Gastrocnemius medialis (tissue), 4 donors: Measurements from ENCODE around the gene RSPO3. TPM values are rescaled to one million over a fixed set of nuclear protein-coding genes. Genes with fewer than 3 reads are reported as not detected.
A peak's percentile ranks its signal among the peaks of the same experiment; 100 is the strongest.

Source experiments
- ATAC-seq, 2 donors: fragments of 150-250 bp; one replicate each; pipeline ENCODE4 v1.9.1; 2016
- DNase-seq, 2 donors: peaks; one replicate each; pipeline ENCODE4 v3.0.0-alpha.2; 2019
- H3K27ac ChIP-seq, 4 donors: fragments of 200-600 bp; sonication (generic); 1 replicate in 1 of 4; 2 replicates in 3 of 4; pipeline ENCODE4 v1.5.1; 2016 to 2018; ENCODE audit warnings: mild to moderate bottlenecking in 2 of 4, moderate library complexity in 1 of 4
- H3K27me3 ChIP-seq, 3 donors: fragments of 200-600 bp; sonication (generic) in 2 of 3; 1 replicate in 1 of 3; 2 replicates in 2 of 3; pipeline versions ENCODE4 v1.5.1 to v1.6.0; 2016 to 2019; ENCODE audit warnings: mild to moderate bottlenecking in 1 of 3, moderate library complexity in 1 of 3
- H3K36me3 ChIP-seq, 2 donors: fragments of 200-600 bp; sonication (generic) in 1 of 2; one replicate each; pipeline ENCODE4 v1.5.1; 2017 to 2018
- H3K4me1 ChIP-seq, 2 donors: fragments of 200-600 bp; sonication (generic) in 1 of 2; one replicate each; pipeline ENCODE4 v1.5.1; 2016 to 2017; ENCODE audit warnings: mild to moderate bottlenecking in 2 of 2
- H3K4me3 ChIP-seq, 4 donors: fragments of 200-600 bp; sonication (generic) in 3 of 4; 1 replicate in 1 of 4; 2 replicates in 3 of 4; pipeline ENCODE4 v1.5.1; 2016 to 2019; ENCODE audit warnings: mild to moderate bottlenecking in 2 of 4
- H3K9me3 ChIP-seq, 3 donors: fragments of 200-600 bp; sonication (generic) in 2 of 3; 1 replicate in 1 of 3; 2 replicates in 2 of 3; pipeline ENCODE4 v1.5.1; 2016 to 2019
- CTCF ChIP-seq, 5 experiments: fragments of 450-650 bp in 3 of 5; fragments of 200-600 bp in 2 of 5; sonication (generic) in 2 of 5; IDR thresholded peaks in 4 of 5; conservative IDR thresholded peaks in 1 of 5; 1 replicate in 4 of 5; 2 replicates in 1 of 5; pipeline ENCODE4 v1.5.1; 2016 to 2019; ENCODE audit warnings: antibody characterized with exemption in 5 of 5, mild to moderate bottlenecking in 3 of 5, moderate library complexity in 3 of 5
- POLR2A ChIP-seq, 2 donors: fragments of 450-650 bp; IDR thresholded peaks; one replicate each; pipeline ENCODE4 v1.6.1; 2017; ENCODE audit warnings: antibody characterized with exemption in 2 of 2, mild to moderate bottlenecking in 2 of 2, moderate library complexity in 2 of 2
- in situ Hi-C, 4 donors: fragments of 200-750 bp; cut with MboI; loops; one replicate each; pipeline versions ENCODE4 v1.15.0 to v1.8.0; 2017; ENCODE audit warnings: low sequenced_read_pairs in 4 of 4
- intact Hi-C: fragments of 100-400 bp; cut with DNase I; formaldehyde crosslinking; loops from one replicate; pipeline ENCODE4 v1.15.1; 2023; ENCODE audit warnings: low total_unique reads
- total RNA-seq, 4 donors: library from RNA; depleted of rRNA; stranded (reverse); fragments of >200 nt; gene quantifications; one replicate each; pipeline versions ENCODE4 v1.1.0 to v1.2.3, GENCODE V29; 2016

The RSPO3 gene
- total RNA-seq, 4 donors from 2014 or later, result 4.8 to 30.5 (median 7.2) TPM

GRCh38 chr6:127177923-127178231 lies 59.4 kb downstream of the RSPO3 start:
- in situ Hi-C loops (loop anchor here in 1 of 4 donors (25.0 kb wide), 2 partner anchors 284 to 366 kb away; partner anchors contain the start of gene KIAA0408), intact Hi-C loops (no loop called here)
- TF ChIP-seq CTCF (IDR thresholded peaks at IDR 0.05 in 4 of 5, conservative IDR thresholded peaks at IDR 0.05 in 1 of 5) (no peak), POLR2A (IDR thresholded peaks at IDR 0.05) (no peak)
- Histone ChIP-seq H3K9me3 (no peaks in the 10 kb centered on the region), H3K4me3 (no peak overlapping the region), H3K27ac (peak overlapping the region in 2 of 4 donors; percentile 37 to 47), H3K4me1 (peaks cover 15 to 23% of the 10 kb centered on the region in 2 donors), H3K27me3 (no peaks in the 10 kb centered on the region), H3K36me3 (no peaks in the 10 kb centered on the region)
- DNase-seq, result no peak
- no peak for ATAC-seq

GRCh38 chr6:127178746-127179145 lies 60.3 kb downstream of the RSPO3 start:
- Histone ChIP-seq H3K4me3 (no peak overlapping the region), H3K9me3 (no peaks in the 10 kb centered on the region), H3K27ac (no peak overlapping the region), H3K4me1 (peaks cover 15 to 19% of the 10 kb centered on the region in 2 donors), H3K36me3 (no peaks in the 10 kb centered on the region), H3K27me3 (no peaks in the 10 kb centered on the region)
- DNase-seq, result no peak
- no peak for ATAC-seq
- in situ Hi-C loops (loop anchor here in 1 of 4 donors (25.0 kb wide), 2 partner anchors 284 to 366 kb away; partner anchors contain the start of gene KIAA0408), intact Hi-C loops (no loop called here)
- no peak for TF ChIP-seq CTCF (IDR thresholded peaks at IDR 0.05 in 4 of 5, conservative IDR thresholded peaks at IDR 0.05 in 1 of 5)

- no peaks in the 10 kb centered on the region for H3K9me3 ChIP-seq
- no peak for ATAC-seq
- TF ChIP-seq POLR2A (IDR thresholded peaks at IDR 0.05) (no peak), CTCF (IDR thresholded peaks at IDR 0.05 in 4 of 5, conservative IDR thresholded peaks at IDR 0.05 in 1 of 5) (no peak)
- intact Hi-C loops, result no loop called here
- no peaks in the 10 kb centered on the region for H3K27me3 ChIP-seq
- in situ Hi-C loops, result loop anchor here in 1 of 4 donors (25.0 kb wide), 2 partner anchors 282 to 368 kb away; partner anchors contain the start of gene KIAA0408
- H3K27ac ChIP-seq, result no peak overlapping the region
- no peak for DNase-seq
- no peaks in the 10 kb centered on the region for H3K36me3 ChIP-seq
- H3K4me1 ChIP-seq, result peaks cover 15 to 17% of the 10 kb centered on the region in 2 donors
- H3K4me3 ChIP-seq, result no peak overlapping the region
Observed at GRCh38 chr6:127180426-127180825, 62.0 kb downstream of the RSPO3 start.

- no peaks in the 10 kb centered on the region for H3K36me3 ChIP-seq
Observed at GRCh38 chr6:127182501-127182900, 64.0 kb downstream of the RSPO3 start.

More at GRCh38 chr6:127182501-127182900, 64.0 kb downstream of the RSPO3 start:
- Histone ChIP-seq H3K27me3 (no peaks in the 10 kb centered on the region), H3K27ac (no peak overlapping the region), H3K9me3 (no peaks in the 10 kb centered on the region), H3K4me3 (no peak overlapping the region), H3K4me1 (no peaks in the 10 kb centered on the region)
- in situ Hi-C loops (loop anchor here in 1 of 4 donors (25.0 kb wide), 2 partner anchors 280 to 370 kb away; partner anchors contain the start of gene KIAA0408), intact Hi-C loops (no loop called here)
- DNase-seq (no peak), ATAC-seq (no peak)
- no peak for TF ChIP-seq POLR2A (IDR thresholded peaks at IDR 0.05)
- no peak for TF ChIP-seq CTCF (IDR thresholded peaks at IDR 0.05 in 4 of 5, conservative IDR thresholded peaks at IDR 0.05 in 1 of 5)
